ENCODE measurements around the gene ERC1.
A peak's percentile ranks its signal among the peaks of the same experiment; 100 is the strongest.

The ERC1 gene

GRCh38 chr12:1529228-1529861 lies 538.3 kb downstream of the ERC1 start:
- DNase-seq = no peak

GRCh38 chr12:1529862-1530591 lies 539.0 kb downstream of the ERC1 start:
- DNase-seq = no peak

GRCh38 chr12:1530592-1531152 lies 539.6 kb downstream of the ERC1 start:
- no peak for DNase-seq

GRCh38 chr12:1531153-1531653 lies 540.2 kb downstream of the ERC1 start:
- no peak for DNase-seq

GRCh38 chr12:1531654-1532374 lies 540.8 kb downstream of the ERC1 start:
- DNase-seq = no peak

GRCh38 chr12:1532375-1533165 lies 541.5 kb downstream of the ERC1 start:
- no peak for DNase-seq

- DNase-seq = no peak
Observed at GRCh38 chr12:1533205-1533601, 542.2 kb downstream of the ERC1 start.

- DNase-seq = peak; percentile 30
Observed at GRCh38 chr12:1533602-1534304, 542.7 kb downstream of the ERC1 start.

- no peak for DNase-seq
Observed at GRCh38 chr12:1534748-1535147, 543.7 kb downstream of the ERC1 start.

- DNase-seq = no peak
Observed at GRCh38 chr12:1536817-1537216, 545.8 kb downstream of the ERC1 start.

- no peak for DNase-seq
Observed at GRCh38 chr12:1539135-1539534, 548.1 kb downstream of the ERC1 start.

GRCh38 chr12:1540690-1541089 lies 549.7 kb downstream of the ERC1 start:
- DNase-seq = no peak

GRCh38 chr12:1542599-1542998 lies 551.6 kb downstream of the ERC1 start:
- DNase-seq = no peak

GRCh38 chr12:1544996-1545700 lies 554.1 kb downstream of the ERC1 start:
- no peak for DNase-seq
